Peyer's patch (tissue), 4 donors: ENCODE measurements around the gene VPS9D1. TPM values are rescaled to one million over a fixed set of nuclear protein-coding genes. Genes with fewer than 3 reads are reported as not detected.

ENCODE experiments used
- DNase-seq, 3 donors: peaks; one replicate each; pipeline ENCODE4 v3.0.0-alpha.2; 2017 to 2019
- H3K27ac ChIP-seq, 4 donors: fragments of 200-600 bp; sonication (generic); one replicate each; pipeline ENCODE4 v1.5.1; 2016 to 2019
- H3K27me3 ChIP-seq, 2 donors: fragments of 200-600 bp; sonication (generic); one replicate each; pipeline ENCODE4 v1.5.1; 2019
- H3K36me3 ChIP-seq, 3 donors: fragments of 200-600 bp; sonication (generic); one replicate each; pipeline ENCODE4 v1.5.1; 2016 to 2019
- H3K4me1 ChIP-seq, 4 donors: fragments of 200-600 bp; sonication (generic); one replicate each; pipeline ENCODE4 v1.5.1; 2016 to 2019
- H3K4me3 ChIP-seq, 4 donors: fragments of 200-600 bp; sonication (generic); 1 replicate in 3 of 4; 2 replicates in 1 of 4; pipeline ENCODE4 v1.5.1; 2016 to 2019; ENCODE audit warnings: mild to moderate bottlenecking in 1 of 4
- H3K9me3 ChIP-seq, 4 donors: fragments of 200-600 bp; sonication (generic); one replicate each; pipeline ENCODE4 v1.5.1; 2016 to 2019; ENCODE audit warnings: mild to moderate bottlenecking in 1 of 4
- POLR2A ChIP-seq, 2 donors: fragments of 450-650 bp; IDR thresholded peaks; one replicate each; pipeline ENCODE4 v1.5.1; 2017; ENCODE audit warnings: antibody characterized with exemption in 2 of 2, mild to moderate bottlenecking in 2 of 2, moderate library complexity in 2 of 2
- total RNA-seq, 4 donors: library from RNA; depleted of rRNA; stranded (reverse); fragments of >200 nt; gene quantifications; one replicate each; pipeline ENCODE4 v1.1.0, GENCODE V29; 2016
- TF ChIP-seq, protein P1 (sequence below), 6 experiments: fragments of 450-650 bp in 4 of 6; fragments of 200-600 bp in 2 of 6; sonication (generic) in 1 of 6; IDR thresholded peaks; one replicate each; pipeline ENCODE4 v1.5.1; 2017 to 2019; ENCODE audit warnings: antibody characterized with exemption in 6 of 6, mild to moderate bottlenecking in 3 of 6, moderate library complexity in 1 of 6

Gene VPS9D1
- total RNA-seq, 4 donors from 2014 or later, result 14.9 to 45.9 (median 27.9) TPM

DNA sequence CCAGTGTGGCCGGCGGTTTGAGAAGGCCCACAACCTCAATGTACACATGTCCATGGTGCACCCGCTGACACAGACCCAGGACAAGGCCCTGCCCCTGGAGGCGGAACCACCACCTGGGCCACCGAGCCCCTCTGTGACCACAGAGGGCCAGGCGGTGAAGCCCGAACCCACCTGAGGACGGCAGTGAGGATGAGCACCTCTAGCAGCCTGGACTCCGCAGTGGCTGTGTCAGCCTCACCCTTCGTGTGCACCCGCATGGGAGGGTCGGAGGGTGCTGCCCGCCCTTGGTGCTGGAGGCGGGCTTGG is 17.3 kb upstream of the VPS9D1 start:
- Histone ChIP-seq H3K4me1 (peaks cover 0 to 4% (median 0%) of the 10 kb centered on the region in 4 donors), H3K4me3 (no peak overlapping the region), H3K9me3 (no peaks in the 10 kb centered on the region), H3K27ac (no peak overlapping the region), H3K36me3 (peaks cover 0 to 78% (median 0%) of the 10 kb centered on the region in 3 donors), H3K27me3 (no peaks in the 10 kb centered on the region)
- no peak for DNase-seq
- TF ChIP-seq POLR2A (IDR thresholded peaks at IDR 0.05), result no peak
- TF ChIP-seq, protein P1, sequence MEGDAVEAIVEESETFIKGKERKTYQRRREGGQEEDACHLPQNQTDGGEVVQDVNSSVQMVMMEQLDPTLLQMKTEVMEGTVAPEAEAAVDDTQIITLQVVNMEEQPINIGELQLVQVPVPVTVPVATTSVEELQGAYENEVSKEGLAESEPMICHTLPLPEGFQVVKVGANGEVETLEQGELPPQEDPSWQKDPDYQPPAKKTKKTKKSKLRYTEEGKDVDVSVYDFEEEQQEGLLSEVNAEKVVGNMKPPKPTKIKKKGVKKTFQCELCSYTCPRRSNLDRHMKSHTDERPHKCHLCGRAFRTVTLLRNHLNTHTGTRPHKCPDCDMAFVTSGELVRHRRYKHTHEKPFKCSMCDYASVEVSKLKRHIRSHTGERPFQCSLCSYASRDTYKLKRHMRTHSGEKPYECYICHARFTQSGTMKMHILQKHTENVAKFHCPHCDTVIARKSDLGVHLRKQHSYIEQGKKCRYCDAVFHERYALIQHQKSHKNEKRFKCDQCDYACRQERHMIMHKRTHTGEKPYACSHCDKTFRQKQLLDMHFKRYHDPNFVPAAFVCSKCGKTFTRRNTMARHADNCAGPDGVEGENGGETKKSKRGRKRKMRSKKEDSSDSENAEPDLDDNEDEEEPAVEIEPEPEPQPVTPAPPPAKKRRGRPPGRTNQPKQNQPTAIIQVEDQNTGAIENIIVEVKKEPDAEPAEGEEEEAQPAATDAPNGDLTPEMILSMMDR (IDR thresholded peaks at IDR 0.05), result no peak

DNA sequence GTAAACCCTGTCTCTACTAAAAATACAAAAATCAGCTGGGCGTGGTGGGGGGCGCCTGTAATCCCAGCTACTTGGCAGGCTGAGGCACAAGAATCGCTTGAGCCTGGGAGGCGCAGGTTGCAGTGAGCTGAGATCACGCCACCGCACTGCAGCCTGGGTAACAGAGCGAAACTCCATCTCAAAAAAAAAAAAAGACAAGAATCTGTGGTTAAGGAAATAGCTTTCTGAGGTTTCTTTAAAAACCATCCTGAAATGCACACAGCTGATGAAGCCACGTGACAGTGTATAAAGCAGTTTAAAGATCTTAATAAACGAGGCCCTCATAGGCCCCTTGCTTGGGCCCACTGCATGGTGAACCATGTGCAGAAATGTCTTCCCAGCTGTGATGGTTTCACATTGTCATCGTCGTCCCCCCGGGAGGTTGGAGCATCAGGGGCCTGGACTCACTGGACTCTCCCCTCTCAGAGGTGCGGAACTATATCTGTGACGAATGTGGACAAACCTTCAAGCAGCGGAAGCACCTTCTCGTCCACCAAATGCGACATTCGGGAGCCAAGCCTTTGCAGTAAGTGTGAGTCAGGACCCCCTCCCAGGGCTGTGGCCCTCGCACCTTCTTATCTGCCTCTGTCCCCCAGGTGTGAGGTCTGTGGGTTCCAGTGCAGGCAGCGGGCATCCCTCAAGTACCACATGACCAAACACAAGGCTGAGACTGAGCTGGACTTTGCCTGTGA is 16.8 kb upstream of the VPS9D1 start:
- no peak overlapping the region for H3K4me3 ChIP-seq
- TF ChIP-seq, protein P1 (IDR thresholded peaks at IDR 0.05), result no peak
- TF ChIP-seq POLR2A (IDR thresholded peaks at IDR 0.05), result no peak
- H3K27me3 ChIP-seq, result no peaks in the 10 kb centered on the region
- peaks cover 0 to 4% (median 0%) of the 10 kb centered on the region in 4 donors for H3K4me1 ChIP-seq
- DNase-seq, result peak in 1 of 3 donors; percentile 35
- H3K36me3 ChIP-seq, result peaks cover 0 to 84% (median 0%) of the 10 kb centered on the region in 3 donors
- no peak overlapping the region for H3K27ac ChIP-seq
- H3K9me3 ChIP-seq, result no peaks in the 10 kb centered on the region

- no peak for DNase-seq
These were observed 15.9 kb upstream of the VPS9D1 start for GRCh38 chr16:89736554-89736953.

DNA sequence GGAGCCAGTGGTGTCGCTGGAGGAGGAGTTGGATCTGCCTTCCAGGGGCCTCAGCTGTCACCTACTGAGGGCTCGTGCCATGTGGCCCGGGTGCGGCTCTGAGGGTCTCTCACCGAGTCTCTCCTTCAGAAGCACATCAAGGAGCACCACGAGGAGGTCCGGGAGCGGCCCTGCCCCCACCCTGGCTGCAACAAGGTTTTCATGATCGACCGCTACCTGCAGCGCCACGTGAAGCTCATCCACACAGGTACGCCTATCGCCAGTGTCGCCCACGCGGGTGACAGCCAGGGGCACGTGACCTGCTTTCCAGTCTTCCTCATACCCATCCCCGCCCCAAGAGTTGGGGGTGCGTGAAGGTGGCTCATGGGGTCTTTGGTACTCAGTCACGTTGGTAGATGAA is 13.1 kb upstream of the VPS9D1 start:
- Histone ChIP-seq H3K4me1 (peaks cover 0 to 5% (median 2%) of the 10 kb centered on the region in 4 donors), H3K27ac (no peak overlapping the region), H3K27me3 (no peaks in the 10 kb centered on the region), H3K4me3 (no peak overlapping the region), H3K9me3 (no peaks in the 10 kb centered on the region), H3K36me3 (peaks cover 0 to 99% (median 0%) of the 10 kb centered on the region in 3 donors)
- TF ChIP-seq POLR2A (IDR thresholded peaks at IDR 0.05), result no peak
- TF ChIP-seq, protein P1 (IDR thresholded peaks at IDR 0.05), result no peak
- DNase-seq, result no peak

More at GRCh38 chr16:89736554-89736953, 15.9 kb upstream of the VPS9D1 start:
- Histone ChIP-seq H3K9me3 (no peaks in the 10 kb centered on the region), H3K4me3 (no peak overlapping the region), H3K4me1 (peaks cover 0 to 4% (median 0%) of the 10 kb centered on the region in 4 donors), H3K27ac (no peak overlapping the region), H3K27me3 (no peaks in the 10 kb centered on the region), H3K36me3 (peaks cover 0 to 92% (median 0%) of the 10 kb centered on the region in 3 donors)
- no peak for TF ChIP-seq POLR2A (IDR thresholded peaks at IDR 0.05)
- TF ChIP-seq, protein P1 (IDR thresholded peaks at IDR 0.05), result no peak

GRCh38 chr16:89733322-89733721 is 12.6 kb upstream of the VPS9D1 start:
- Histone ChIP-seq H3K9me3 (no peaks in the 10 kb centered on the region), H3K27me3 (no peaks in the 10 kb centered on the region), H3K36me3 (peaks cover 0 to 97% (median 0%) of the 10 kb centered on the region in 3 donors), H3K27ac (no peak overlapping the region), H3K4me3 (no peak overlapping the region), H3K4me1 (peaks cover 0 to 5% (median 2%) of the 10 kb centered on the region in 4 donors)
- no peak for DNase-seq
- no peak for TF ChIP-seq POLR2A (IDR thresholded peaks at IDR 0.05)
- TF ChIP-seq, protein P1 (IDR thresholded peaks at IDR 0.05), result no peak
